ENCODE measurements around the gene CFAP65. TPM values are rescaled to one million over a fixed set of nuclear protein-coding genes. Genes with fewer than 3 reads are reported as not detected.

The CFAP65 gene
- total RNA-seq, 1 donor from 2014 or later = not detected

- H3K27ac Mint-ChIP-seq (ENCODE audit: unreplicated experiment) = no peak within 1 kb of the TSS
- H3K27me3 Mint-ChIP-seq (ENCODE audit: unreplicated experiment) = peaks cover 57% of the 10 kb centered on the region
- H3K4me3 Mint-ChIP-seq (ENCODE audit: unreplicated experiment) = peak within 1 kb of the TSS; percentile 47
- no peak for TF ChIP-seq CTCF (IDR thresholded peaks at IDR 0.05)
- H3K4me1 Mint-ChIP-seq (ENCODE audit: unreplicated experiment) = peaks cover 7% of the 10 kb centered on the region
- no peaks in the 10 kb centered on the region for H3K36me3 Mint-ChIP-seq (ENCODE audit: unreplicated experiment)
- no peaks in the 10 kb centered on the region for H3K9me3 Mint-ChIP-seq (ENCODE audit: unreplicated experiment)
- no peak for DNase-seq (ENCODE audit: extremely low spot score, unreplicated experiment)
Measured at GRCh38 chr2:219060821-219061791, 19.8 kb upstream of the CFAP65 start, which contains the start of gene IHH. IHH (minus strand) TSS chr2:219060921; CDS start chr2:219060467, 454 bp downstream.

- no peak for DNase-seq (ENCODE audit: extremely low spot score, unreplicated experiment)
- H3K4me3 Mint-ChIP-seq (ENCODE audit: unreplicated experiment) = peak overlapping the region; percentile 42
Measured at GRCh38 chr2:219059725-219060682, 18.7 kb upstream of the CFAP65 start.

GRCh38 chr2:219059375-219059724 lies 18.0 kb upstream of the CFAP65 start:
- no peaks in the 10 kb centered on the region for H3K36me3 Mint-ChIP-seq (ENCODE audit: unreplicated experiment)
- peaks cover 7% of the 10 kb centered on the region for H3K4me1 Mint-ChIP-seq (ENCODE audit: unreplicated experiment)
- H3K27me3 Mint-ChIP-seq (ENCODE audit: unreplicated experiment) = peaks cover 52% of the 10 kb centered on the region
- no peak for DNase-seq (ENCODE audit: extremely low spot score, unreplicated experiment)
- H3K4me3 Mint-ChIP-seq (ENCODE audit: unreplicated experiment) = peak overlapping the region; percentile 38
- no peak overlapping the region for H3K27ac Mint-ChIP-seq (ENCODE audit: unreplicated experiment)
- H3K9me3 Mint-ChIP-seq (ENCODE audit: unreplicated experiment) = no peaks in the 10 kb centered on the region
- no peak for TF ChIP-seq CTCF (IDR thresholded peaks at IDR 0.05)

More at GRCh38 chr2:219059725-219060682, 18.7 kb upstream of the CFAP65 start:
- no peak for TF ChIP-seq CTCF (IDR thresholded peaks at IDR 0.05)
- no peaks in the 10 kb centered on the region for H3K9me3 Mint-ChIP-seq (ENCODE audit: unreplicated experiment)
- H3K27me3 Mint-ChIP-seq (ENCODE audit: unreplicated experiment) = peaks cover 58% of the 10 kb centered on the region
- H3K27ac Mint-ChIP-seq (ENCODE audit: unreplicated experiment) = no peak overlapping the region
- H3K4me1 Mint-ChIP-seq (ENCODE audit: unreplicated experiment) = peaks cover 7% of the 10 kb centered on the region
- no peaks in the 10 kb centered on the region for H3K36me3 Mint-ChIP-seq (ENCODE audit: unreplicated experiment)

- TF ChIP-seq CTCF (IDR thresholded peaks at IDR 0.05) = no peak
- H3K36me3 Mint-ChIP-seq (ENCODE audit: unreplicated experiment) = no peaks in the 10 kb centered on the region
- H3K27me3 Mint-ChIP-seq (ENCODE audit: unreplicated experiment) = peaks cover 51% of the 10 kb centered on the region
- H3K4me3 Mint-ChIP-seq (ENCODE audit: unreplicated experiment) = no peak overlapping the region
- H3K27ac Mint-ChIP-seq (ENCODE audit: unreplicated experiment) = no peak overlapping the region
- no peaks in the 10 kb centered on the region for H3K9me3 Mint-ChIP-seq (ENCODE audit: unreplicated experiment)
- DNase-seq (ENCODE audit: extremely low spot score, unreplicated experiment) = no peak
- H3K4me1 Mint-ChIP-seq (ENCODE audit: unreplicated experiment) = peaks cover 7% of the 10 kb centered on the region
Measured at GRCh38 chr2:219058541-219059374, 17.4 kb upstream of the CFAP65 start.
